Liver (tissue), 9 donors: ENCODE measurements around the gene ASB2. TPM values are rescaled to one million over a fixed set of nuclear protein-coding genes. Genes with fewer than 3 reads are reported as not detected.

ENCODE experiments used
- DNase-seq: peaks from one replicate; pipeline ENCODE4 v3.0.0-alpha.2; 2017; ENCODE audit warnings: low spot score
- H3K27ac ChIP-seq, 2 donors: one replicate each; pipeline ENCODE4 v1.7.0; 2013; ENCODE audit warnings: inconsistent platforms in 2 of 2, low read length in 2 of 2, control low read depth in 1 of 2, low read depth in 1 of 2, mild to moderate bottlenecking in 1 of 2
- H3K27me3 ChIP-seq, 4 donors: one replicate each; pipeline versions ENCODE4 v1.6.1 to v1.7.0; 2013; ENCODE audit warnings: low read length in 3 of 4, inconsistent platforms in 1 of 4, mild to moderate bottlenecking in 1 of 4, moderate library complexity in 1 of 4; ENCODE audit not compliant: control insufficient read depth in 4 of 4, insufficient read depth in 4 of 4
- H3K36me3 ChIP-seq, 4 donors: one replicate each; pipeline versions ENCODE4 v1.6.1 to v1.7.0; 2013; ENCODE audit warnings: low read length in 3 of 4, mild to moderate bottlenecking in 3 of 4, low read depth in 1 of 4, moderate library complexity in 1 of 4; ENCODE audit not compliant: control insufficient read depth in 4 of 4, insufficient read depth in 3 of 4
- H3K4me1 ChIP-seq, 4 donors: one replicate each; pipeline versions ENCODE4 v1.6.1 to v1.7.0; 2013; ENCODE audit warnings: low read length in 3 of 4, mild to moderate bottlenecking in 3 of 4, moderate library complexity in 1 of 4; ENCODE audit not compliant: control insufficient read depth in 4 of 4, insufficient read depth in 4 of 4
- H3K4me3 ChIP-seq, 3 donors: one replicate each; pipeline versions ENCODE4 v1.6.1 to v1.7.0; 2013; ENCODE audit warnings: low read length in 3 of 3, control low read depth in 1 of 3, low read depth in 1 of 3, mild to moderate bottlenecking in 1 of 3
- H3K9ac ChIP-seq, 2 donors: one replicate each; pipeline ENCODE4 v1.7.0; 2013; ENCODE audit warnings: low read length in 2 of 2, mild to moderate bottlenecking in 2 of 2, moderate library complexity in 2 of 2, control low read depth in 1 of 2, low read depth in 1 of 2
- H3K9me3 ChIP-seq, 4 donors: one replicate each; pipeline versions ENCODE4 v1.6.1 to v1.7.0; 2013; ENCODE audit warnings: low read length in 3 of 4; ENCODE audit not compliant: control insufficient read depth in 4 of 4
- EGR1 ChIP-seq, 2 donors: IDR thresholded peaks; 2 replicates each; pipeline ENCODE4 v1.6.1; 2016 to 2018; ENCODE audit warnings: antibody characterized with exemption in 2 of 2, low read depth in 2 of 2
- FOXA1 ChIP-seq: IDR thresholded peaks from 2 replicates; pipeline ENCODE4 v1.6.1; 2016; ENCODE audit warnings: antibody characterized with exemption
- FOXA2 ChIP-seq: IDR thresholded peaks from 2 replicates; pipeline ENCODE4 v1.6.1; 2016; ENCODE audit warnings: antibody characterized with exemption
- GABPA ChIP-seq, 2 donors: IDR thresholded peaks in 1 of 2; conservative IDR thresholded peaks in 1 of 2; 2 replicates each; pipeline ENCODE4 v1.6.1; 2016; ENCODE audit warnings: antibody characterized with exemption in 2 of 2, mild to moderate bottlenecking in 1 of 2, moderate library complexity in 1 of 2
- HNF4A ChIP-seq, 2 donors: conservative IDR thresholded peaks; 2 replicates each; pipeline ENCODE4 v1.6.1; 2016; ENCODE audit warnings: antibody characterized with exemption in 2 of 2, mild to moderate bottlenecking in 2 of 2
- HNF4G ChIP-seq: IDR thresholded peaks from 2 replicates; pipeline ENCODE4 v1.6.1; 2016; ENCODE audit warnings: antibody characterized with exemption
- JUND ChIP-seq, 2 donors: IDR thresholded peaks; 2 replicates each; pipeline ENCODE4 v1.6.1; 2016; ENCODE audit warnings: antibody characterized with exemption in 2 of 2
- MAX ChIP-seq: IDR thresholded peaks from 2 replicates; pipeline ENCODE4 v1.6.1; 2016; ENCODE audit warnings: antibody characterized with exemption
- NR2F2 ChIP-seq: IDR thresholded peaks from 2 replicates; pipeline ENCODE4 v1.6.1; 2016; ENCODE audit warnings: antibody characterized with exemption
- RAD21 ChIP-seq, 2 donors: IDR thresholded peaks; 2 replicates each; pipeline ENCODE4 v1.6.1; 2016; ENCODE audit warnings: antibody characterized with exemption in 2 of 2, mild to moderate bottlenecking in 2 of 2
- REST ChIP-seq: IDR thresholded peaks from 2 replicates; pipeline ENCODE4 v1.6.1; 2016; ENCODE audit warnings: antibody characterized with exemption, mild to moderate bottlenecking
- RXRA ChIP-seq, 2 donors: IDR thresholded peaks; 2 replicates each; pipeline ENCODE4 v1.6.1; 2017 to 2018; ENCODE audit warnings: antibody characterized with exemption in 2 of 2, mild to moderate bottlenecking in 1 of 2
- SP1 ChIP-seq: IDR thresholded peaks from 2 replicates; pipeline ENCODE4 v1.6.1; 2018; ENCODE audit warnings: antibody characterized with exemption, mild to moderate bottlenecking
- TAF1 ChIP-seq: conservative IDR thresholded peaks from 2 replicates; pipeline ENCODE4 v1.6.1; 2016; ENCODE audit warnings: antibody characterized with exemption, mild to moderate bottlenecking
- YY1 ChIP-seq: IDR thresholded peaks from 2 replicates; pipeline ENCODE4 v1.6.1; 2016; ENCODE audit warnings: antibody characterized with exemption, mild to moderate bottlenecking
- ZBTB33 ChIP-seq: IDR thresholded peaks from 2 replicates; pipeline ENCODE4 v1.6.1; 2016; ENCODE audit warnings: antibody characterized with exemption
- WGBS: extraction: QIAGEN DNeasy Blood & Tissue Kit; methylation state at CpG from one replicate; pipeline ENCODE4 v1.1.7; 2013; 5-methylcytosine and 5-hydroxymethylcytosine counted together
- polyA plus RNA-seq, 2 donors: library from polyadenylated mRNA; stranded (reverse) in 1 of 2; unstranded in 1 of 2; fragments of 200-250 nt in 1 of 2; fragments of >200 nt in 1 of 2; fragmentation: Nextera tagmentation in 1 of 2; extraction: Ambion mirVana in 1 of 2; gene quantifications; one replicate each; pipeline versions ENCODE4 v1.2.1 to v1.2.3, GENCODE V29; 2013 to 2015
- total RNA-seq, 2 donors: library from RNA; depleted of rRNA; stranded (reverse); fragments of >200 nt; gene quantifications; one replicate each; pipeline ENCODE4 v1.2.3, GENCODE V29; 2014
- TF ChIP-seq, protein P1 (sequence below): fragments of 150-350 bp; IDR thresholded peaks from 2 replicates; pipeline ENCODE4 v1.5.1; 2017; ENCODE audit warnings: improper control_type of control experiment, low read depth, low read length; ENCODE audit not compliant: missing input control
- TF ChIP-seq, protein P2 (sequence below): IDR thresholded peaks from 2 replicates; pipeline ENCODE4 v1.6.1; 2016; ENCODE audit warnings: antibody characterized with exemption
- donor health status: healthy.
- donor health status: healthy.
- donor health status: healthy.
- donor health status: healthy.
- donor health status: healthy.

ASB2 gene
- total and polyA plus RNA-seq, 4 donors, result 0.18 to 0.56 (median 0.38) TPM

DNA sequence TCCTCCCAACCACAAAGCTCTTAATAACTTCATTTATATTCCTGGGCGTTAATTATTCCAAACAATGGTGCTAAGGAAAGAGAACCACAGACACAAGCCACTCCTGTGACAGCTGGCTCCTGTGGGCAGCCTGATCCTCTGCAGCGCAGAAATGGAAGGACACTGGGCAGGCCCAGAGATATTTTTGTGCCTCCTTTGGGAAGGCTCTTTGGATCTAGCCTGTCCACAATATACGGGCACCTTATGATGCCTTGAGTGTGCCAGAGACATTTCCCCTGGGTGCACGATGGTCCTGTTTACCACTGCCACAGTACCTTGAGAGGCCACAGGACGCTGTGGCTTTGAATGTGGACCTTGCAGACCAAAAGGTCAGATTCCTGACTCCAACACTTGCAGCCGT is 2.1 kb downstream of the ASB2 start (continued):
- TF ChIP-seq MAX, result no peak
- no peak for TF ChIP-seq NR2F2
- TF ChIP-seq TAF1, result no peak
- TF ChIP-seq SP1, result no peak
- no peak for TF ChIP-seq HNF4A (conservative IDR thresholded peaks at IDR 0.05)

GRCh38 chr14:93973607-93974006 is 2.8 kb downstream of the ASB2 start:
- no peak for TF ChIP-seq RXRA (IDR thresholded peaks at IDR 0.05)
- no peak for TF ChIP-seq FOXA2
- no peak for TF ChIP-seq REST
- TF ChIP-seq JUND (IDR thresholded peaks at IDR 0.05), result no peak
- no peak for TF ChIP-seq GABPA (IDR thresholded peaks at IDR 0.05 in 1 of 2, conservative IDR thresholded peaks at IDR 0.05 in 1 of 2)
- TF ChIP-seq RAD21 (IDR thresholded peaks at IDR 0.05), result no peak
- TF ChIP-seq TAF1, result no peak
- no peak for TF ChIP-seq SP1
- no peak for TF ChIP-seq FOXA1
- TF ChIP-seq, protein P1, sequence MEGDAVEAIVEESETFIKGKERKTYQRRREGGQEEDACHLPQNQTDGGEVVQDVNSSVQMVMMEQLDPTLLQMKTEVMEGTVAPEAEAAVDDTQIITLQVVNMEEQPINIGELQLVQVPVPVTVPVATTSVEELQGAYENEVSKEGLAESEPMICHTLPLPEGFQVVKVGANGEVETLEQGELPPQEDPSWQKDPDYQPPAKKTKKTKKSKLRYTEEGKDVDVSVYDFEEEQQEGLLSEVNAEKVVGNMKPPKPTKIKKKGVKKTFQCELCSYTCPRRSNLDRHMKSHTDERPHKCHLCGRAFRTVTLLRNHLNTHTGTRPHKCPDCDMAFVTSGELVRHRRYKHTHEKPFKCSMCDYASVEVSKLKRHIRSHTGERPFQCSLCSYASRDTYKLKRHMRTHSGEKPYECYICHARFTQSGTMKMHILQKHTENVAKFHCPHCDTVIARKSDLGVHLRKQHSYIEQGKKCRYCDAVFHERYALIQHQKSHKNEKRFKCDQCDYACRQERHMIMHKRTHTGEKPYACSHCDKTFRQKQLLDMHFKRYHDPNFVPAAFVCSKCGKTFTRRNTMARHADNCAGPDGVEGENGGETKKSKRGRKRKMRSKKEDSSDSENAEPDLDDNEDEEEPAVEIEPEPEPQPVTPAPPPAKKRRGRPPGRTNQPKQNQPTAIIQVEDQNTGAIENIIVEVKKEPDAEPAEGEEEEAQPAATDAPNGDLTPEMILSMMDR, result no peak
- TF ChIP-seq EGR1 (IDR thresholded peaks at IDR 0.05; ENCODE audit: low read depth in 2 of 2), result no peak
- TF ChIP-seq, protein P2, sequence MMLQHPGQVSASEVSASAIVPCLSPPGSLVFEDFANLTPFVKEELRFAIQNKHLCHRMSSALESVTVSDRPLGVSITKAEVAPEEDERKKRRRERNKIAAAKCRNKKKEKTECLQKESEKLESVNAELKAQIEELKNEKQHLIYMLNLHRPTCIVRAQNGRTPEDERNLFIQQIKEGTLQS, result no peak
- no peak for TF ChIP-seq NR2F2
- no peak for TF ChIP-seq ZBTB33
- no peak for TF ChIP-seq MAX
- TF ChIP-seq HNF4A (conservative IDR thresholded peaks at IDR 0.05), result no peak
- no peak for TF ChIP-seq HNF4G
- TF ChIP-seq YY1, result no peak
- H3K27ac ChIP-seq, result no peak overlapping the region
- no peaks in the 10 kb centered on the region for H3K9me3 ChIP-seq
- H3K4me1 ChIP-seq, result peaks cover 0 to 8% (median 2%) of the 10 kb centered on the region in 4 donors
- no peak overlapping the region for H3K9ac ChIP-seq
- H3K36me3 ChIP-seq, result no peaks in the 10 kb centered on the region
- WGBS, result 87% methylated on average over 6 of the region's 6 CpGs
- no peak overlapping the region for H3K4me3 ChIP-seq
- H3K27me3 ChIP-seq, result no peaks in the 10 kb centered on the region
- no peak for DNase-seq
